ENCODE results near the gene LYRM4. TPM values are rescaled to one million over a fixed set of nuclear protein-coding genes. Genes with fewer than 3 reads are reported as not detected.
A peak's percentile ranks its signal among the peaks of the same experiment; 100 is the strongest.

LYRM4 gene
- total and polyA plus RNA-seq, 4 donors: 15.2 to 23.2 (median 19.1) TPM

GRCh38 chr6:5123296-5124143 lies 137.2 kb downstream of the LYRM4 start:
- WGBS, 2 donors: 83 to 89% methylated on average over 20 of the region's 20 CpGs

GRCh38 chr6:5122504-5123112 lies 138.1 kb downstream of the LYRM4 start:
- Histone ChIP-seq H3K27ac (ENCODE audit: low read depth in 1 of 2, low read length in 1 of 2) (no peak overlapping the region), H3K27me3 (ENCODE audit: control insufficient read depth in 3 of 3, insufficient read depth in 3 of 3, low read length in 2 of 3) (no peaks in the 10 kb centered on the region), H3K4me1 (ENCODE audit: control insufficient read depth in 5 of 5, insufficient read depth in 5 of 5, low read length in 5 of 5) (peaks cover 0 to 13% (median 0%) of the 10 kb centered on the region in 5 donors), H3K4me3 (no peak overlapping the region), H3K36me3 (ENCODE audit: control insufficient read depth in 4 of 4, insufficient read depth in 4 of 4, low read length in 4 of 4) (no peaks in the 10 kb centered on the region), H3K9me3 (ENCODE audit: control insufficient read depth in 4 of 4, insufficient read depth in 3 of 4, low read length in 3 of 4) (no peaks in the 10 kb centered on the region), H3K9ac (ENCODE audit: insufficient read depth in 1 of 2, low read length in 2 of 2) (no peak overlapping the region)
- no peak for DNase-seq
- TF ChIP-seq CTCF (IDR thresholded peaks at IDR 0.05; ENCODE audit: control extremely low read depth, extremely low read depth): no peak
- WGBS, 2 donors: 85 to 93% methylated on average over 18 of the region's 18 CpGs
- ATAC-seq (ENCODE audit: insufficient read depth, low FRiP score): no peak

More at GRCh38 chr6:5123296-5124143, 137.2 kb downstream of the LYRM4 start:
- no peaks in the 10 kb centered on the region for H3K9me3 ChIP-seq (ENCODE audit: control insufficient read depth in 4 of 4, insufficient read depth in 3 of 4, low read length in 3 of 4)
- peaks cover 0 to 13% (median 0%) of the 10 kb centered on the region in 5 donors for H3K4me1 ChIP-seq (ENCODE audit: control insufficient read depth in 5 of 5, insufficient read depth in 5 of 5, low read length in 5 of 5)
- H3K36me3 ChIP-seq (ENCODE audit: control insufficient read depth in 4 of 4, insufficient read depth in 4 of 4, low read length in 4 of 4): no peaks in the 10 kb centered on the region
- DNase-seq (peak; percentile 31 to 34 (median 31)), ATAC-seq (ENCODE audit: insufficient read depth, low FRiP score) (no peak)
- H3K4me3 ChIP-seq: no peak overlapping the region
- TF ChIP-seq CTCF (IDR thresholded peaks at IDR 0.05; ENCODE audit: control extremely low read depth, extremely low read depth): no peak
- no peak overlapping the region for H3K9ac ChIP-seq (ENCODE audit: insufficient read depth in 1 of 2, low read length in 2 of 2)
- H3K27me3 ChIP-seq (ENCODE audit: control insufficient read depth in 3 of 3, insufficient read depth in 3 of 3, low read length in 2 of 3): no peaks in the 10 kb centered on the region
- no peak overlapping the region for H3K27ac ChIP-seq (ENCODE audit: low read depth in 1 of 2, low read length in 1 of 2)

- TF ChIP-seq CTCF (IDR thresholded peaks at IDR 0.05; ENCODE audit: control extremely low read depth, extremely low read depth): no peak
- Histone ChIP-seq H3K9ac (ENCODE audit: insufficient read depth in 1 of 2, low read length in 2 of 2) (no peak overlapping the region), H3K9me3 (ENCODE audit: control insufficient read depth in 4 of 4, insufficient read depth in 3 of 4, low read length in 3 of 4) (no peaks in the 10 kb centered on the region), H3K27ac (ENCODE audit: low read depth in 1 of 2, low read length in 1 of 2) (no peak overlapping the region), H3K4me3 (no peak overlapping the region), H3K36me3 (ENCODE audit: control insufficient read depth in 4 of 4, insufficient read depth in 4 of 4, low read length in 4 of 4) (no peaks in the 10 kb centered on the region), H3K27me3 (ENCODE audit: control insufficient read depth in 3 of 3, insufficient read depth in 3 of 3, low read length in 2 of 3) (no peaks in the 10 kb centered on the region), H3K4me1 (ENCODE audit: control insufficient read depth in 5 of 5, insufficient read depth in 5 of 5, low read length in 5 of 5) (peaks cover 0 to 13% (median 0%) of the 10 kb centered on the region in 5 donors)
- WGBS, 2 donors: 67 to 83% methylated on average over 7 of the region's 7 CpGs
- ATAC-seq (ENCODE audit: insufficient read depth, low FRiP score) (no peak), DNase-seq (no peak)
These were observed 138.8 kb downstream of the LYRM4 start for GRCh38 chr6:5121956-5122355.

Measured in lung (tissue), 12 donors.